Measurements from ENCODE around the gene RGS6.

Gene RGS6

DNA sequence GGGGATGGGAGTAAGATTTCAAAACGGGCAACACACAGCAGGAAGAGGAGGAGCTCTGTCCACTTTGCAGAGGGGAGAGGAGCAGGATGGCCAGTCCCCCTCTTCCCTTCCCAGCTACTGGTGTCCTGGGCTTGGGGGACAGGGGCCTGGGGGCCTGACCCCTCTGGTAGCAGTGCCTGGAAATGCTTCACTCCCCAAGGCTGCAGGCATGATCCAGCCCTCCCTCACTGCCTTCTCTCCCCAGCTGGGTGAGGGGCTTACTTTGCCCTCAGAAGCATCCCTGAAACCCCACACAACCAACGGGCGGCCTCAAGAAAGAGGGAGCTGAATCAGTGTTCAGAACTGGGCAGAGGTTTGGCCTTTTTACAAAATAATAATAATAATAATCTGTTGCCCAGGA, 682.1 kb downstream of the RGS6 start:
- no peaks in the 10 kb centered on the region for H3K27me3 ChIP-seq (ENCODE audit: control insufficient read depth, low read length)
- no peak for TF ChIP-seq EZH2phosphoT487 (IDR thresholded peaks at IDR 0.05; ENCODE audit: borderline replicate concordance, low read length)
- H3K4me3 ChIP-seq (ENCODE audit: low read length), result no peak overlapping the region
- no peak overlapping the region for H3K27ac ChIP-seq (ENCODE audit: low read depth, low read length)
- no peaks in the 10 kb centered on the region for H3K4me1 ChIP-seq (ENCODE audit: control insufficient read depth, low read length)
- no peaks in the 10 kb centered on the region for H4K20me1 ChIP-seq (ENCODE audit: control insufficient read depth, insufficient read depth, low read depth, low read length)
- H3K4me2 ChIP-seq (ENCODE audit: low read length), result no peak overlapping the region
- H3K9me3 ChIP-seq (ENCODE audit: control insufficient read depth, insufficient read depth, low read length), result no peaks in the 10 kb centered on the region
- H3K9me2 ChIP-seq (replicated peaks; ENCODE audit: control insufficient read depth, low read length), result no peaks in the 10 kb centered on the region
- H3K36me3 ChIP-seq (ENCODE audit: control insufficient read depth, low read length), result no peaks in the 10 kb centered on the region
- no peaks in the 10 kb centered on the region for H3F3A ChIP-seq (ENCODE audit: control insufficient read depth, insufficient read depth)
- H3K79me2 ChIP-seq (ENCODE audit: control insufficient read depth, low read length), result no peaks in the 10 kb centered on the region

DNA sequence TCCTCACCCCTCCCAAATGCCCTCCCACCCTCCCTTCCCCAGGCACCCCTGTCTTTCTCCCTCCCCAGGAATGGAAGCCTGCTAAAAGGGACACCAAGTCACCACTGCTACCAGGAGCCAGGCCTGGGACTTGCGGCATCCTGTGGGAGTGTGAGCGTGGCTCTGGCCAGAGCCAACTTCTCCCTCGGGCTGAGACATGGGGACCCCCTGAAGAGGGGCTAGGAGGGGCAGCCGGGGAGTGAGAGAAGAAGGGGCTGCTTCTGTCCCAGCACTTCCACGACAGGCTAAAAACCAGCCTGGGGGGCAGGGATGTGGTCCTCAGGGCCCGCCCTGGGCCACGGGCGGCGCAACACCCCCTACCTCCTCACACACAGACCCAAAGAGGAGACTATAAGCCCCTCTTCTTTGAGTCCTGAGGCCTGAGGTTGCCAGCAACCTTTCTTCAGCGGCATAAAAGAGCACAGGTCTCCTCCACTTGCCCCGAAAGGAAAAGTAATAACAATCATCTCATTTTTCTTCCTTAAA, 682.7 kb downstream of the RGS6 start:
- Histone ChIP-seq H3K4me2 (ENCODE audit: low read length) (no peak overlapping the region), H3K9me3 (ENCODE audit: control insufficient read depth, insufficient read depth, low read length) (no peaks in the 10 kb centered on the region), H4K20me1 (ENCODE audit: control insufficient read depth, insufficient read depth, low read depth, low read length) (no peaks in the 10 kb centered on the region), H3K4me1 (ENCODE audit: control insufficient read depth, low read length) (no peaks in the 10 kb centered on the region), H3F3A (ENCODE audit: control insufficient read depth, insufficient read depth) (no peaks in the 10 kb centered on the region), H3K9me2 (replicated peaks; ENCODE audit: control insufficient read depth, low read length) (no peaks in the 10 kb centered on the region), H3K4me3 (ENCODE audit: low read length) (no peak overlapping the region), H3K36me3 (ENCODE audit: control insufficient read depth, low read length) (no peaks in the 10 kb centered on the region), H3K27ac (ENCODE audit: low read depth, low read length) (no peak overlapping the region), H3K79me2 (ENCODE audit: control insufficient read depth, low read length) (no peaks in the 10 kb centered on the region), H3K27me3 (ENCODE audit: control insufficient read depth, low read length) (no peaks in the 10 kb centered on the region)
- TF ChIP-seq EZH2phosphoT487 (IDR thresholded peaks at IDR 0.05; ENCODE audit: borderline replicate concordance, low read length), result no peak
- TF ChIP-seq, protein P1, sequence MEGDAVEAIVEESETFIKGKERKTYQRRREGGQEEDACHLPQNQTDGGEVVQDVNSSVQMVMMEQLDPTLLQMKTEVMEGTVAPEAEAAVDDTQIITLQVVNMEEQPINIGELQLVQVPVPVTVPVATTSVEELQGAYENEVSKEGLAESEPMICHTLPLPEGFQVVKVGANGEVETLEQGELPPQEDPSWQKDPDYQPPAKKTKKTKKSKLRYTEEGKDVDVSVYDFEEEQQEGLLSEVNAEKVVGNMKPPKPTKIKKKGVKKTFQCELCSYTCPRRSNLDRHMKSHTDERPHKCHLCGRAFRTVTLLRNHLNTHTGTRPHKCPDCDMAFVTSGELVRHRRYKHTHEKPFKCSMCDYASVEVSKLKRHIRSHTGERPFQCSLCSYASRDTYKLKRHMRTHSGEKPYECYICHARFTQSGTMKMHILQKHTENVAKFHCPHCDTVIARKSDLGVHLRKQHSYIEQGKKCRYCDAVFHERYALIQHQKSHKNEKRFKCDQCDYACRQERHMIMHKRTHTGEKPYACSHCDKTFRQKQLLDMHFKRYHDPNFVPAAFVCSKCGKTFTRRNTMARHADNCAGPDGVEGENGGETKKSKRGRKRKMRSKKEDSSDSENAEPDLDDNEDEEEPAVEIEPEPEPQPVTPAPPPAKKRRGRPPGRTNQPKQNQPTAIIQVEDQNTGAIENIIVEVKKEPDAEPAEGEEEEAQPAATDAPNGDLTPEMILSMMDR (IDR thresholded peaks at IDR 0.05; ENCODE audit: low read depth, low read length, poor library complexity, severe bottlenecking), result no peak

DNA sequence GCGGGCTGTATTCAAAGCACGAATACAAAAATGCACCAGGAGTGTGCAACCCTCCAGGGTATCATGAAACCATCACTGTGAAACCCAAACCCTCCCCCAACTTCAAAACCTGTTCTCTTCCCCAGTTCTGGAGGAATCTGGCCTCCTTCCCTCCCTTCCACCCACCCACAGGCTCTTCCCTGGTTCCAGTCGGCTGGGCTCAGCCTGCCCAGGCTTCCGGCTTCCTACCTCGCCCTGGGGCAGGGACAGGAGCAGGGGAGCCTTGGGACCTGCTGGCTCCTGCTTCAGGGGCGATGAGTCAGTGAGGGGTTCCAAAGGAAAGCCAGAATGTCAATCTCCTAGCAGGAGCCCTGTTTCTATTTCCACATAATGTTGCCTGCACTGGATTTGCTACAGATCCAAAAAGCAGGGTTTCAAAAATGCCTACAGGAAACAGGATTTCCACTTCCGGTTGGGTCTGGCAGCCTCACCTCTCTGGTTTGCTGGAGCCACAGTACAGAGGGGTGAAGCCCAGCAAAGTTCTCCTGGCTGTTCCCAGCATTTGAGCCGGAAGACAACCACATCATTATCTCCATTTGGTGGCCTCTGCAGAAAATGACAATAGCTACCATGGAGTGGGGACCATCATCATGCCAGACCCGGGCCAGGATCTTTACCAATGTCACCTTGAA, 683.4 kb downstream of the RGS6 start:
- TF ChIP-seq, protein P1 (IDR thresholded peaks at IDR 0.05; ENCODE audit: low read depth, low read length, poor library complexity, severe bottlenecking), result no peak
- no peak for TF ChIP-seq EZH2phosphoT487 (IDR thresholded peaks at IDR 0.05; ENCODE audit: borderline replicate concordance, low read length)
- Histone ChIP-seq H3F3A (ENCODE audit: control insufficient read depth, insufficient read depth) (no peaks in the 10 kb centered on the region), H3K27me3 (ENCODE audit: control insufficient read depth, low read length) (no peaks in the 10 kb centered on the region), H3K9me3 (ENCODE audit: control insufficient read depth, insufficient read depth, low read length) (no peaks in the 10 kb centered on the region), H3K27ac (ENCODE audit: low read depth, low read length) (no peak overlapping the region), H3K36me3 (ENCODE audit: control insufficient read depth, low read length) (no peaks in the 10 kb centered on the region), H3K9me2 (replicated peaks; ENCODE audit: control insufficient read depth, low read length) (no peaks in the 10 kb centered on the region), H3K4me1 (ENCODE audit: control insufficient read depth, low read length) (no peaks in the 10 kb centered on the region), H4K20me1 (ENCODE audit: control insufficient read depth, insufficient read depth, low read depth, low read length) (no peaks in the 10 kb centered on the region), H3K79me2 (ENCODE audit: control insufficient read depth, low read length) (no peaks in the 10 kb centered on the region), H3K4me3 (ENCODE audit: low read length) (no peak overlapping the region), H3K4me2 (ENCODE audit: low read length) (no peak overlapping the region)

Measured in DOHH2 (cell line).